A673 (cell line): ENCODE measurements around the gene SAMD13.

Source experiments
- EZH2 ChIP-seq: fragments of 200-600 bp; sonication (generic); IDR thresholded peaks from 2 replicates; pipeline ENCODE4 v1.6.1; 2017; ENCODE audit warnings: borderline replicate concordance, low read depth, mild to moderate bottlenecking, mixed read lengths, antibody characterized with exemption, low read length; ENCODE audit not compliant: poor library complexity, severe bottlenecking
- TF ChIP-seq, protein P1 (sequence below): fragments of 300-800, 200-600 bp; sonication (generic); conservative IDR thresholded peaks from 2 replicates; pipeline ENCODE4 v1.5.1; 2017; ENCODE audit warnings: low read depth, mild to moderate bottlenecking, antibody characterized with exemption, low read length, moderate library complexity, mixed read lengths

DNA sequence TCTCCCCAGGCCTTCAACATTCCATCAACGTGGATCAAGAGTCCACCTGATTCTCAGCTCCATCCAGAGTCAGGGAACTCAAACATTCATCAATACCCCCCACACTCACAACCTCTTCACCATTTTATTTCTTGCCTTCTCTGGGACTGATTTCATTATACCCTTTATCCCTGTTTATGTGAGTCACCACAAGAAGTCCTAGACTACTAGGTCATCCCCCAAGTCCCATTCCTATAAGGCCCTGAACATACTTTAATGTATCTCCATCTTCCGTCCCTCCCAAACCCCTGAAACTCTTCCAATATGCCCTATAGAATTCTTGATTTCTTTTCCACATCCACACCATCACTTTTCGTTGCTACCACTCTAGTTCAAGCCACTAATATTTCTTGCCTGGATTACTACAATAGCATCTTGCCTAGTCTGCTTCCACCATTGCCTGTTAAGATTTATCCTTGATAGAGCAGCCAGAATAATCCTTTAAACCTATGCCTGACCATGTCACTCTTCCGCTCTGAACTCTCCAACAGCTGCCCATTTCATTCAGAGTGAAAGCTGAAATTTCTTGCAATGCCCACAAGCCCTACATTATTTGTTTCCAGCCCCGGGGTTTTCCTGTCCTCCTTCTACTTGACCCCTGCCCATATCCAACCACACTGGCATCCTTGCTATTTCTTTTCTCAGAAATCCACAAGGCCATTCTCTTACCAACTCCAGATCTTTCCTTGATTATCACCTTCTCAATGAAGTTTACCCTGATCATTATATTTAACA lies 9.4 kb upstream of the SAMD13 start:
- no peak for TF ChIP-seq EZH2
- TF ChIP-seq, protein P1, sequence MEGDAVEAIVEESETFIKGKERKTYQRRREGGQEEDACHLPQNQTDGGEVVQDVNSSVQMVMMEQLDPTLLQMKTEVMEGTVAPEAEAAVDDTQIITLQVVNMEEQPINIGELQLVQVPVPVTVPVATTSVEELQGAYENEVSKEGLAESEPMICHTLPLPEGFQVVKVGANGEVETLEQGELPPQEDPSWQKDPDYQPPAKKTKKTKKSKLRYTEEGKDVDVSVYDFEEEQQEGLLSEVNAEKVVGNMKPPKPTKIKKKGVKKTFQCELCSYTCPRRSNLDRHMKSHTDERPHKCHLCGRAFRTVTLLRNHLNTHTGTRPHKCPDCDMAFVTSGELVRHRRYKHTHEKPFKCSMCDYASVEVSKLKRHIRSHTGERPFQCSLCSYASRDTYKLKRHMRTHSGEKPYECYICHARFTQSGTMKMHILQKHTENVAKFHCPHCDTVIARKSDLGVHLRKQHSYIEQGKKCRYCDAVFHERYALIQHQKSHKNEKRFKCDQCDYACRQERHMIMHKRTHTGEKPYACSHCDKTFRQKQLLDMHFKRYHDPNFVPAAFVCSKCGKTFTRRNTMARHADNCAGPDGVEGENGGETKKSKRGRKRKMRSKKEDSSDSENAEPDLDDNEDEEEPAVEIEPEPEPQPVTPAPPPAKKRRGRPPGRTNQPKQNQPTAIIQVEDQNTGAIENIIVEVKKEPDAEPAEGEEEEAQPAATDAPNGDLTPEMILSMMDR: no peak
